Heart left ventricle (tissue), 13 donors: ENCODE results near the gene PGGHG.

ENCODE experiments used
- CTCF ChIP-seq, 12 donors: fragments of 200-600 bp; sonication (generic) in 4 of 12; IDR thresholded peaks; one replicate each; pipeline versions ENCODE4 v1.5.0 to v1.8.0; 2018 to 2022; ENCODE audit warnings: antibody characterized with exemption in 12 of 12, mild to moderate bottlenecking in 5 of 12
- POLR2A ChIP-seq, 2 donors: fragments of 450-650 bp; IDR thresholded peaks; one replicate each; pipeline ENCODE4 v1.6.1; 2017; ENCODE audit warnings: antibody characterized with exemption in 2 of 2, mild to moderate bottlenecking in 2 of 2, moderate library complexity in 2 of 2
- donor health status: ischemic (EF 13 %, LVEDD 7.1; RV severe dilation, severe dysfunction).
- donor health status: DM: no; HTN: yes; CAD: no.
- donor health status: DM: no; HTN: no; CAD: no.
- donor health status: ischemic (EF 25% LVEDD 6.9; RV normal size, moderate dysfunction).
- donor health status: ischemic (EF 25% LVEDD 5.7; RV mildly dilated, moderate dysfunction).
- donor health status: ischemic (EF 35%, LVEDD 5.7; RV mildly dilated, moderate dysfunction).
- donor health status: nonischemic (EF 11% LVEDD 7.7; RV severe dilation, severe dysfunction).
- donor health status: DM: yes; HTN: yes; CAD: no.
- donor health status: PGD.
- donor health status: ischemic (EF 29% LVEDD 5.4; RV normal size, mild dysfunction).
- donor health status: nonischemic (EF 23%, LVEDD 6.1; RV moderate dilation, normal function).

GRCh38 chr11:244376-244775, 44.5 kb upstream of the PGGHG start:
- no peak for TF ChIP-seq CTCF (IDR thresholded peaks at IDR 0.05)
- no peak for TF ChIP-seq POLR2A (IDR thresholded peaks at IDR 0.05)
